ENCODE results near the gene NAPB.

DNA sequence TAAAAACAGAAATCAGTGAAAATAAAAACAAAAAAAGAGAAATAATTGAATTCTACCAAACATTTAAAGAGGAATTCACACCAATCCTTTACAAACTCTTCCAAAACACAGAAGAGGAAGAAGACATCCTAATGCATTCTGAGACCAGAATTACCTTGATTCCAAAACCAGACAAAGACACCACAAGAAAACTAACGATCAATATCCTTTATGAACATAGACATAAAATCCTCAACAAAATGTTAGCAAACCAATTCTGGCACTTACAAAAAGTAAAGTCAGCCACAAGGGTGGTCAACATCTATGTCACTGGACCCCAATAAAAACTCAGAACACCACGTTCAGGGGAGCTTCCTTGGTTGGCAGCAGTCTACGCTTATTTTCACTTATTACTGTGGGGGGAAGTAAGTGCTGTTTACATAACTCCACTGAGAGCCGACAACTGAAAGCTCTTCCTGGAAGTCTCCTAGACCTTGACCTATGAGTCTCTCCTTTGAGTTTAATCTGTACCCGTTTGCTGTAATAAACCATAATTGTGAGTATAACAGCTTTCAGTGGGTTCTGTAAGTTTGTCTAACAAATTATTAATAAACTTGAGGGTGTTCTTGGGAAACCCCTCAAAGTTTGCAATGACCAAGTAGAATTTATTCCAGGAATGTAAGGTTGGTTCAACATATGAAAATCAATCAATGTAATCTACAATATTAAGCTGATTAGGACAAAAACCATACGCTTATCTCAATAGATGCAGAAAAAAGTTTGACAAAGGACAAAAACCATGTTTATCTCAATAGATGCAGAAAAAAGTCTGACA, 34.8 kb downstream of the NAPB start:
- TF ChIP-seq, protein P1, sequence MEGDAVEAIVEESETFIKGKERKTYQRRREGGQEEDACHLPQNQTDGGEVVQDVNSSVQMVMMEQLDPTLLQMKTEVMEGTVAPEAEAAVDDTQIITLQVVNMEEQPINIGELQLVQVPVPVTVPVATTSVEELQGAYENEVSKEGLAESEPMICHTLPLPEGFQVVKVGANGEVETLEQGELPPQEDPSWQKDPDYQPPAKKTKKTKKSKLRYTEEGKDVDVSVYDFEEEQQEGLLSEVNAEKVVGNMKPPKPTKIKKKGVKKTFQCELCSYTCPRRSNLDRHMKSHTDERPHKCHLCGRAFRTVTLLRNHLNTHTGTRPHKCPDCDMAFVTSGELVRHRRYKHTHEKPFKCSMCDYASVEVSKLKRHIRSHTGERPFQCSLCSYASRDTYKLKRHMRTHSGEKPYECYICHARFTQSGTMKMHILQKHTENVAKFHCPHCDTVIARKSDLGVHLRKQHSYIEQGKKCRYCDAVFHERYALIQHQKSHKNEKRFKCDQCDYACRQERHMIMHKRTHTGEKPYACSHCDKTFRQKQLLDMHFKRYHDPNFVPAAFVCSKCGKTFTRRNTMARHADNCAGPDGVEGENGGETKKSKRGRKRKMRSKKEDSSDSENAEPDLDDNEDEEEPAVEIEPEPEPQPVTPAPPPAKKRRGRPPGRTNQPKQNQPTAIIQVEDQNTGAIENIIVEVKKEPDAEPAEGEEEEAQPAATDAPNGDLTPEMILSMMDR (IDR thresholded peaks at IDR 0.05): no peak
- no peak for TF ChIP-seq POLR2A (IDR thresholded peaks at IDR 0.05)
